ENCODE results near the gene FSCN2. TPM values are rescaled to one million over a fixed set of nuclear protein-coding genes. Genes with fewer than 3 reads are reported as not detected.
A peak's percentile ranks its signal among the peaks of the same experiment; 100 is the strongest.

The FSCN2 gene
- total RNA-seq, 1 donor from 2014 or later = 0.76 TPM

GRCh38 chr17:81542431-81543338, 14.5 kb downstream of the FSCN2 start:
- no peak for ATAC-seq

- no peak for ATAC-seq
Measured at GRCh38 chr17:81543339-81543675, 15.1 kb downstream of the FSCN2 start.

- no peak for ATAC-seq
Measured at GRCh38 chr17:81543756-81544155, 15.6 kb downstream of the FSCN2 start.

- no peak for ATAC-seq
Measured at GRCh38 chr17:81544281-81544974, 16.3 kb downstream of the FSCN2 start.

- no peak for ATAC-seq
Measured at GRCh38 chr17:81545160-81545949, 17.2 kb downstream of the FSCN2 start.

- ATAC-seq = no peak
Measured at GRCh38 chr17:81546906-81547613, 18.9 kb downstream of the FSCN2 start.

- no peak for ATAC-seq
Measured at GRCh38 chr17:81547614-81547982, 19.4 kb downstream of the FSCN2 start.

- ATAC-seq = no peak
Measured at GRCh38 chr17:81549031-81549557, 20.9 kb downstream of the FSCN2 start.

- ATAC-seq = no peak
Measured at GRCh38 chr17:81549826-81550225, 21.6 kb downstream of the FSCN2 start.

- ATAC-seq = no peak
Measured at GRCh38 chr17:81550285-81550684, 22.1 kb downstream of the FSCN2 start.

GRCh38 chr17:81550830-81551457, 22.8 kb downstream of the FSCN2 start:
- no peak for ATAC-seq

GRCh38 chr17:81551458-81552243, 23.5 kb downstream of the FSCN2 start:
- peak; percentile 5 for ATAC-seq

- ATAC-seq = peak; percentile 77
Measured at GRCh38 chr17:81552244-81553017, 24.3 kb downstream of the FSCN2 start, which contains the start of gene FAAP100. Gene FAAP100 (minus strand): TSS chr17:81552353. CDS start chr17:81552330, 23 bp downstream.

- peak; percentile 58 for ATAC-seq
Measured at GRCh38 chr17:81553018-81553615, 24.9 kb downstream of the FSCN2 start.

GRCh38 chr17:81553616-81554181, 25.5 kb downstream of the FSCN2 start:
- ATAC-seq = peak; percentile 44

- no peak for ATAC-seq
Measured at GRCh38 chr17:81556175-81556691, 28.1 kb downstream of the FSCN2 start.

GRCh38 chr17:81556863-81557262, 28.7 kb downstream of the FSCN2 start:
- no peak for ATAC-seq

- ATAC-seq = no peak
Measured at GRCh38 chr17:81557276-81558114, 29.3 kb downstream of the FSCN2 start.

All from esophagus mucosa (tissue), 1 donor.